ENCODE data around the gene DISC1.
"Not testable (repeated sequence)": the region's sequence is repeated elsewhere in the genome, so short reads cannot be mapped to it uniquely, and the experiment has no call there.

Gene DISC1

DNA sequence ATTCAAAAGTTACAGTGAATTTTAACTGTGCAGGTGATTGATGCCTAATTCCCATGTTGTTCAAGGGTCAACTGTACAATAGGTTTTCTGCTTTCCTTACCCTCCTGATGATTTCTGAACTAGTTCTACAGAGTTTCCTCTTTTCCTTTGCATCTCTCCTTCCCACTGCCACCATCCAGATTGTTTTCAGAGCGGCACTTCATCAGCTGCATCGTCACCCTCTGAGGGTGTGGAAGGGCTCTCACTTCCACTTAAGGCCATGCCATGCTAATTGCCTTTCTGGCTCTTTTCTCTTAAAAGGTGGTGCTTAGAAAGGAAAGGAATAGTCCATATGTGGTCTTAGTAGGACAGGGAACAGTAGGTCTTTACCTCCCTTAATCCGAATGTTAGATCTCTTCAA lies 39.1 kb downstream of the DISC1 start:
- no peak for TF ChIP-seq ZNF274 (IDR thresholded peaks at IDR 0.05; ENCODE audit: low read depth, low read length)
- no peak overlapping the region for H3K4me3 ChIP-seq (ENCODE audit: low read length)

DNA sequence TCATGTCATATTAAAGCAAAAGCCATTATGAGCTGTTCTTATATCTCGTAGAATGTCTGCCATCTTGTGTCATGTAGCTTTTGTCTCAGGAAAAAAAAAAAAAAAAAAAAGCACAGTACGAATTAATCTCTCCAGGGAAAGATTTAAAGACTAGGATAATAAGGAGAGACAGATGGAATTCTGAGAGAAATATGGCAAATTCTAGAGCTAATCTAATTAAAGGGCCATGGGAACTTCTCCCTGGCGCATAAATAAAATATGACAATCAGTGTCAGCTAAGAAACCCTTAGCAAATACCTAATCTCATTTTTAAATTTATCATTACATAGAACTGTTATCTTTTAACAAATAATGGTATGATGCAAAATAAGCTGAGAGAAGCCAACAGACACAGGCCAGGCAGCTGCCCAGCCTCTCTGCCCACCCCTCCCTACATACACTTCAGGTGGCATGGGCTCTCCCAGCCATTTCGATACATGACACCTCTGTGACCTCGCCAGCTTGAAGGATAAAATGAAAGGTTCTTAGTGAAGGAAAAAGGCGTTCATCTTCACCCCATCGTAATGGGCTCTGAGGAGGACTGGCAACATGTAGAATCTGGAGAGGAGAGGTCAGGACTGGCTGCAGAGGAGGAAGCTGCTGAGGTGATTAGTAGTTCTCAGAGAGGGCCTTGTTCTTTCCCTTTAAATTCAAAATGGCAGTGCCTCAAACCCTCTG lies 39.8 kb downstream of the DISC1 start:
- no peak overlapping the region for H3K4me3 ChIP-seq (ENCODE audit: low read length)
- TF ChIP-seq ZNF274 (IDR thresholded peaks at IDR 0.05; ENCODE audit: low read depth, low read length), result no peak

DNA sequence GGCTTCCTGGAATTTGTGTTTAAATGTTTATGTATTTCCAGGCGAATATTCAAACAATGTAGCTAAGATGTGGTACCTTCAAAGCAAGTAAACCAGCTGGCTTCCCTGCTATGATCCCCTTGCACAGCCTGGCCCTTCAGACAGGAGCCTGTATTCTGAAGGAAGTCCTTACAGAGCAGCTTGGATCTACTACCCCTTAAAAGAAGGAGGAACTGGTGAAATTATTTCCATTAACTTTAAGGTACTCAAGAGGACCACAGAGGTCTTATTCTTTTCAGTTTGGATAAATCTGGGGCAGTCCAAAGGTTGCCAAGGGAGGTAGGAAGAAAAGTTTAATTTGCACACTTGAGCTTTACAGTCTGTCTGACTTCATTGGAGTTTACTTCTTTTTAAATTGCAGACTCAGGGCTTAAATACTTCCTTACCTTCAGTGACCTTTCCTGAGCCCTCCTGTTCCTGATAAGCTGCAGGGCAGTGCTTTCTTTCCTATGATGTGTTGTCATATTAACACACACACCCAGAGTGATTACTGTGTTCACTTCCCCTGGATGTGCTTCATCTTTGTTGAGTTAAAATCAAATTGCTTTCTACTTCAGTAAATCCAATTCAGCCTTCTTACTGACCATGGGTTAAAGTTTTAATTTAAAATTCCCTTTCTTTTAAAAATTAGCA lies 40.5 kb downstream of the DISC1 start:
- no peak overlapping the region for H3K4me3 ChIP-seq (ENCODE audit: low read length)
- no peak for TF ChIP-seq ZNF274 (IDR thresholded peaks at IDR 0.05; ENCODE audit: low read depth, low read length)

DNA sequence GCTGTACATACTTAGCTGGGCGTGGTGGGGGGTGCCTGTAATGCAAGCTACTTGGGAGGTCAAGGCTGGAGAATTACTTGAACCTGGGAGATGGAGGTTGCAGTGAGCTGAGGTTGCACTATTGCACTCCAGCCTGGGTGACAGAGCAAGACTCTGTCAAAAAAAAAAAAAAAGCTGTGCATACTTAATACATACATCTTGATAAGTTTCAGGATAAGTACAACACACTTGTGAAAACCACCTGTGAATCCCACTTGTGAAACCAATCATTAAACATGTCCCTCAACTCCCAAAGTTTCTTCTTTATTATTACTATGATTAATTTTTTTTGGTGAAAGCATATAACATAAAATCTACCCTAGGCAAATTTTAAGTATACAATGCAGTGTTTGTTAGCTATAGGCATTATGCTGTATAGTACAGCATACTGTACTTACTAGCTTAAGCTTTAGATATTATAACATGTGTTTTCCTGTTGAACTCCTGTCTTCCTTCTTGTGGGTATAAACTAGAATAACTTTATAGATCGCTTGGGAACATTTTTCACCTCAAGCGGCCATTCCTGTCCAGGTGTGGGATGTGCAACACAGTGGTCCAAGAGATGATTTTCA lies 41.4 kb downstream of the DISC1 start:
- no peak for TF ChIP-seq ZNF274 (IDR thresholded peaks at IDR 0.05; ENCODE audit: low read depth, low read length)
- H3K4me3 ChIP-seq (ENCODE audit: low read length), result no peak overlapping the region

DNA sequence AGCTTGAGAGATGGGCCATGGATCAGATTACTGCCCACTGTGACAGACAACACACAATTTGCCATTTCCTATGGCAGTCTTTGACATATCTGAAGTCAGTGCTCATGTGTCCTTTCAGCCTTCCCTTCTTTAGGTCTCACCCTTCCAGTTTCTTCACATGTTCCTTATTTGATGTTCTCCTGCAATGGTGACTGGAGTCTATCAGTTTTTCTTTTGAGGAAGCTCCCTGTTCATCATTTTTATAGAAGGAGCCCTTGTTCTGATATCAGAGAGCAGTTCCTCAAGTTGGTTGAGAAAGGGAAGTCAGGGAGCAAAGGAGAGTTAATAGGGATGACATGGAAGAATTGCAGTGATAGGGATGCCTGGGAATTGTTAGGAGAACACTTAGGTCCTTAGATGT lies 42.2 kb downstream of the DISC1 start:
- TF ChIP-seq ZNF274 (IDR thresholded peaks at IDR 0.05; ENCODE audit: low read depth, low read length), result no peak
- H3K4me3 ChIP-seq (ENCODE audit: low read length), result no peak overlapping the region

DNA sequence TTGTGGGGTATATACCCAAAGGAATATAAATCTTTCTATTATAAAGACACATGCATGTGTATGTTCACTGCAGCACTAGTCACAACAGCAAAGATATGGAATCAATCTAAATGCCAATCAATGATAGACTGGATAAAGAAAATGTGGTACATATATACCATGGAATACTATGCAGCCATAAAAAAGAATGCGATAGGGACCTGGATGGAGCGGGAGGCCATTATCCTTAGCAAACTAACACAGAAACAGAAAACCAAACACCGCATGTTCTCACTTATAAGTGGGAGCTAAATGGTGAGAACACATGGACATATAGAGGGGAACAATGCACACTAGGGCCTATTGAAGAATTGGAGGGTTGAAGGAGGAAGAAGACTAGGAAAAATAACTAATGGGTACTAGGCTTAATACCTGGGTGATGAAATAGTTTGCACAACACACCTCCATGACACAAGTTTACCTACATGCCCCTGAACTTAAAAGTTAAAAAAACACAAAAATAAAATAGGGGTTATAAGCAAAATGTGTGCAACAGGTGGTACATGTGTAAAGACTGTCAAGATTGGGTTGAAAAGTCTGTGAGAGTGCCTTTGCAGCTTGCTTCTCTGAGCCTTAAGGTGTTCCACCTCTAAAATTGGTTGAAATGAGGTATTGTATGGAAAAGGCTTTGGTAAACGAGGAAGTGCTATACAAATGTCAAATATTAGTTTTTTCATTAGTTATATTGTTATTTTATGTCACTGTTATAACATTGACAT lies 43.5 kb downstream of the DISC1 start:
- not testable (repeated sequence) for H3K4me3 ChIP-seq (ENCODE audit: low read length)

DNA sequence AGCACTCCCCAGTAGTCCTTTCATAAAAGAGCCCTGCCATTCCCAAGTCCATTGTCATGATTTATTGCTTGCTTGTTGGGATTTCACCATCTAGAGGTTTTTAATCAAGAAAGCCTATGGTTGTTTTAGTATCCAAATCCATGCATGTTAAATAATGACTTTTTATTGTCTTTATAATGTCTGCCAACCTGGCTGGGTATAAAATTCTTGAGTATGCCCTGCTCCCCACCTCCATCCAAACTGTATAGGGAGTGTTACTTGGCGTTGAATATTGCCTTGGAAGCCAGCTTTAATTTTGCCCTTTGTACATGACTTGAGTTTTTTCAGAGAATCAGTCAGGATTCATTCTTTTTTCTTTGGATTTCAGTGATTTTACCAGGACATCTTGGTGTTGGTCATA lies 44.2 kb downstream of the DISC1 start:
- H3K4me3 ChIP-seq (ENCODE audit: low read length), result no peak overlapping the region
- no peak for TF ChIP-seq ZNF274 (IDR thresholded peaks at IDR 0.05; ENCODE audit: low read depth, low read length)

DNA sequence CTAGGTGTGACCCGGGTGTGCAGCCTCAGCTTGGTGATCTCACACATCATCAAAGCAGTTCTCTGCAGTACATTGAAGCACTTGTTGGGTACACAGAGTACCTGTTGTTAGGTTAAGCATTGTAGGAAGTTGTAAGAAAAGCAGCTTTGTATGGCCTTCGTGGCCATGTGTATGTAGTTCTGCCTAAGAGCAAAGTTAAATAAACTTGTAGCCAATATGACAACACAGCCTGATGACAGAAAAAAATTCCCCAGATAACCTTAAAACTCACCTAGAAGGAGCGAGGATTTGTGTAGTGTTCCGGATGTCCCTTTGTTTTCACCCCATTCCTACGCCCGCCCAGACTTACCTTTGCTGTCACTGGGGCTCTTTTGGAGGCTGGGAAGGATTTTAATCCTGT lies 48.0 kb downstream of the DISC1 start:
- TF ChIP-seq ZNF274 (IDR thresholded peaks at IDR 0.05; ENCODE audit: low read depth, low read length), result no peak
- no peak overlapping the region for H3K4me3 ChIP-seq (ENCODE audit: low read length)

DNA sequence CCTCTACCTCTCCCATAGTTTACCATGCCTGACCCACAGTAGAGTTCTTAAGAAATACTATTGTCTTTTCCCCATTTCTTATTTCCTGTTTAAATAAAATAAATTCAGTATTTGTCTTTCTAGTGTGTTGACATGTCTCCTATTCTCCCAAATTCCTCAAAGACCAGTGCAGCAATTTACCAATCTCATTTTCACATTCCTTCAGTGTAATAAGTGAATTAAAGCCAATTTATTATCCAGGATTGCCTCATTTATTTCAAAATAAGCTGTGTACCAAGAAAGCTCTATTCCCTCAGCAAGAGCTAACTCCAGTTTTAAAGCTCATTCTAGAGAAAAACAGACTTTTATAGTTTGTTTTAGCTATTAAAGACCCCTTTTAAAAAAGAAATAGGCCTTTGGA lies 49.9 kb downstream of the DISC1 start:
- no peak overlapping the region for H3K4me3 ChIP-seq (ENCODE audit: low read length)
- no peak for TF ChIP-seq ZNF274 (IDR thresholded peaks at IDR 0.05; ENCODE audit: low read depth, low read length)

DNA sequence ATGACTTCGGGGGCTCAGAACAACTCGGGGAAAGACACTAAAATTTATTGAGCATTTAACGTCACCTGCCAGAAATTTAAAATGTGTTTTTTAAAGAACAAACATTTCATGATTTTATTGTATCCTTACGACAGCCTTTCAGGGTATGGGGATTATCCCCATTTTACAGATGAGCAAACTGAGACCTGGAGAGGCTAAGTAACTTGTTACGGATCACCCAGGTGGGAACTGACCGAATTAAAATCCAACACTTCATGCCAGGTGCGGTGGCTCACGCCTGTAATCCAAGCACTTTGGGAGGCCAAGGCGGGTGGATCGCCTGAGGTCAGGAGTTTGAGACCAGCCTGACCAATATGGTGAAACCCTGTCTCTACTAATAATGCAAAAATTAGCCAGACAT lies 50.9 kb downstream of the DISC1 start:
- no peak for TF ChIP-seq ZNF274 (IDR thresholded peaks at IDR 0.05; ENCODE audit: low read depth, low read length)
- H3K4me3 ChIP-seq (ENCODE audit: low read length), result no peak overlapping the region

DNA sequence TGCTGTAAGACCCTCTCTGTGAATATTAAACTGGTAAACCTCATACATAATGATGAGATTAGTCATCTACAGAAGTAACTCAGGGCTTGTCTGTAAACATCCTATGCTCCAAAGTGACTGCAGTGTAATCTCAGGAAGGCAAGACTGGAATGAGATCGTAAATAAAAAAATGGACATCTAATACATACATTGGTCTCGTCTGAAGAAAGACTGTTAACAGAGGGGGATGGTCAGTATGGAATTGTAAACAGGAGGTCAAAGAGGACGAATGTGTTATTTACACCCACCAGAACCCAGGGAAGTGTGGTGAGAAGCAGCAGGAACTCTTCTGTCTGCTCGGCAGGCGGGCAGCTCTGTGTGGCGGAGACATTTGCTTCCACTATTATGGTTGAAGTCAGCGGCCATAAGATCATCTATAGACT lies 51.4 kb downstream of the DISC1 start:
- no peak for TF ChIP-seq ZNF274 (IDR thresholded peaks at IDR 0.05; ENCODE audit: low read depth, low read length)
- no peak overlapping the region for H3K4me3 ChIP-seq (ENCODE audit: low read length)

DNA sequence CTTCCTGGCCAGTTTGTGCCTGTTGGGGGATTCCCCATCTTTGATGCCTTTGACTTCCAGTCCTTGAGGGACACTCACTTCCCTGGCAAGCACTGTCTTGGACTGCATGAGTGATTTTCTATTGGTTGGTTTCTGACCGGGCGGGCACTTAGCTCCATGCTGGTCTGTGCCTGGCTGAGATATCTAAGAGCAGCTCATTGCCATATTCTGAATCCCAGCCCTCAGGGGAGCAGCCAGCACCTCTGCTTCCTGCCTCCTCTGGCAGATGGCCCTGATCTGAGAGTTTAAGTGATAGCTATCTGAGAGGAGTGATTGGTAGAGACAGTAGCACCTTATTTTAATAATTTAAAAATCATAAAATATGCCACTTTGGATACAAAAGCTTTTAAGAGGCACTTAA lies 52.5 kb downstream of the DISC1 start:
- H3K4me3 ChIP-seq (ENCODE audit: low read length), result no peak overlapping the region
- no peak for TF ChIP-seq ZNF274 (IDR thresholded peaks at IDR 0.05; ENCODE audit: low read depth, low read length)

DNA sequence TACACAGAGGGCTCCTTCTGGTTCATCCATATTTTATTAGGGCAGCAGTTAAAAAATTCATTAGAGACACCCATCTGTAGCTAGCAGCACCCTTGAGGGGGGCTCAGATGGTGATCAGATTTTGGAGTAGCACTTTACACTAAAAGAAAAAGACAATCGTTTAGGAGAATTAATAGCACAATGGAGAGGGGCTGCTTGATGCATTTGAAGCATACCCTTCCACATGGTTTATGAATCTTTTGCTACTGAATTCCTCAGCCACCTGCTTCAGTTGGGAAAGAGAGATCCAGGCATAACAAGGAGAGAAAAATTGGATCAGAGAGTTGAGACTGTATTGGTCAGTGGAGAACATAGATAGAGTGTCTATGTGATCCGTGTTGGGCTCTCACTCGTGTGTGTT lies 54.4 kb downstream of the DISC1 start:
- no peak overlapping the region for H3K4me3 ChIP-seq (ENCODE audit: low read length)
- TF ChIP-seq ZNF274 (IDR thresholded peaks at IDR 0.05; ENCODE audit: low read depth, low read length), result no peak

DNA sequence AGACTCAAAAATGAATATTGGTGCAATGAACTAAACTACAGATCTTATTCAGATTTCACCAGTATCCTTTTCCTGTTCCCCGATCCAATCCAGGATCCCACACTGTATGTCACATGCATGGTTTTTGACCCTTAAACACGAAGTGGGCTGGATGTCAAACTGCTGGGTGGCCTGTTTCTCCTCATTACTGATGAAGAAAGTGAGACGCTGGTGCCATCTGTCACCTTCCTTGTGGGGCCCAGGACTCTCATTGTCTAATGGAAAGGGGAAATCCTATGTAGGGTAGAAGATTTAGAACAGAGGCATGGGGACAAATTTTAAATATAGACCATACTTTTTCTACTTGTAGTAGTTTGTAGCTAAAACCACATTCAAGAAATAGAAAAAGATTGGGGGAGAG lies 56.2 kb downstream of the DISC1 start:
- TF ChIP-seq ZNF274 (IDR thresholded peaks at IDR 0.05; ENCODE audit: low read depth, low read length), result no peak
- no peak overlapping the region for H3K4me3 ChIP-seq (ENCODE audit: low read length)
